NCI-H345 treated with DMSO at 0.1 percent for 48 hours (cell line): ENCODE results near the gene TMEM217.

ENCODE experiments used
- DNase-seq: peaks from one replicate; lab custom pipeline; 2025; ENCODE audit not compliant: unreplicated experiment; lab: John Stamatoyannopoulos, UW

The TMEM217 gene

DNA sequence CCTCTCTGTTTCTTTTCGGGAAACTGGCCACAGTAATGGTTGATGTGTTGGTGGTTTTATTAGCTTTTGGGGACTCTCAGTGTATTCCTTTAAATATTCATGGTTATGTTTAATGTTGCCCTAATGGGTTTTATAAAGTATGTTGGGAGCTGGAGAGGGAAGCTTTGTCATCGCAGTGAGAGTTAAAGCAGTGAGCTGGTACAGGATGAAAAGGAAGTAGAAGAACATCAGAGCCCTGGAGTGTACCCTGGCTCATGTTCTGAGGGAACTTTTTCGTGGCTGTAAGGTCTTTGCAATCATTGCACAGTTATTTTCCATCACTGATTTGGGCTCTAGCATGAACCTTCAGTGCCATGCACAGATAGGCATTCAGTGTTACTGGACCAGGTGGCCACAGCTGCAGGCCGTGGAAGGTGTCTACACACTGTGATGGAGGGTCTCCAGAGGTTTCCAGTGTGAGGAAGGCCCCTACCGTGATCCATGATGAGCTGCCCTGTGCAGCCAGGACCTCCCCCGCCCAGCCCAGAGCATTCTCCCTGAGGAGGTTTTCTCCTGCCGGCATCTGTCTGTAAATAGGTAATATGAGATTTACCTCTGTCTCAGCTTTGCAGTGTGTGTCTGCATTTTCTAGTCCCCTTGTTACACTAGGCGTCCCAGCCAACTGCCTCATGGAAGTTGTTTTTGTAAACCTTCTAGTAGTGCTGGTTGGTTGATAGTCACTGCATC lies 22.4 kb upstream of the TMEM217 start:
- DNase-seq, result no peak

GRCh38 chr6:37279366-37280134 lies 21.6 kb upstream of the TMEM217 start:
- DNase-seq, result no peak

- no peak for DNase-seq
Measured at GRCh38 chr6:37277001-37277409, 19.1 kb upstream of the TMEM217 start.

DNA sequence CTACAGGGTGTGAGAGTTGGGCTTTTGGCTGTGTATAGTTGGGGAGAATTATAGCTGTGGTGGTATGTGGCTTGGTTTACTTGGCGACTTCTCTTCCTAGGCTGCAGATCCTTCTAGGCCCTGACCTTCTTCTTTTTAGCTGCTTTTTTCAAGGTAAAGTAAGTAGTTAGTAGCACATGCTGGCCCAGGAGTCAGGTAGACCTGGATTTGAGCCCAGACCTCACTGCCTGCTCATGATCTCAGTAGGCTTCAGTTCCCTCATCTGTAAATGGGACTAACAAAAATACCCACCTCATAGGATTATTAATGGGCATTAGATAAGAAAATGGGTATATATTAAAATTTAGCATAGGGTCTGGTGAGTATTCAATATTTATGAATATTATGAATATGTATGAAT lies 17.4 kb upstream of the TMEM217 start:
- DNase-seq, result no peak

DNA sequence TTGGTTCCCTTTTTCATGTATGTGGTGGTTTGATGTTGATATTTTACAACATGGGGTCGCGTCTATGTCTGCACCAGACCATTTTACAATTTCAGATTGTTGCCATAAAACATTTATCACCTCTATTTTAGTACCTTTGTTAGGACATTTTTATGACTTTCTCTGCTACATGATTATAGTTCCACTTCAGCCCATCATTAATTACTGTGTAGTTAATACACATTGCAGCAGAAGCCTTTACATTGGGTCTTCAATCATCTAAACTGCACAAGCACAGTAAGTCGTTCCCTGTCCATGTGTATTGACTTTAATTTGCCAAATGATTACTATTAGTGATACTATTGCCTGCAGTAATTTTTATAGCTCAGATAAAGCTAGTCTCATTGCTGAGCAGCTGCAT lies 15.7 kb upstream of the TMEM217 start:
- no peak for DNase-seq

DNA sequence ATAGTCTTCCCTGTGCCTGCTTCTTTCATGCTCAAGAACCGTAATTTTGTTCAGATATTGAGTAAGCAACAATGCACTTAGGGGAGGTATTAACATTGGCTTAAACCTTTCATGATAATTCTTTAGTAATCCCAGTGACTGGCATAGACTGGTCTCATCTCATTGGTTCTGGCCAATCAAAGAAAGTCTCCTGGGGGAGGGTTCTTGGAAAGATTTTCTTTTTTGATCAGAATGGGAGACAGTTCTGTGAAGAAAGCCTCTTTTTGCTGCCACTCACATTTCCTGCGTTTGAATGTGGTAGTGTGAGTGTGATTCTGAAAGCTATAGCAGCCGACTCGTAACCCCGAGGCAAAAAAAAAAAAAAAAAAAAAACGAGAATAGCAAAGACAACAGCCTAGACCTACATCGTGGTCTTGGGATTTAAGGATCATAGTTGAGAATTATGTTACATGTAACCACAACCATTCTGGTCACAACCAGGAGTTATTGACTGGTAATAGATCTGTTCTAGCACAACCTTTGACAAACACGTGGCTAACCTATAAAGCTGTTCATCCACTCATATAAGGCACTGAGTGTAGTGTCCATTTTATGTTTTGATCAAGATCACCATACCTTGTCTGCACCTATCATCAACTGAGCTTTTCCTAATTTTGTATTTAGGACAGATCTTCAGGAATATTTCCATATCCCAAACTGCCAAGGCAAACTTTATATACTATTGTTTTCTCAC lies 15.1 kb upstream of the TMEM217 start:
- no peak for DNase-seq

- no peak for DNase-seq
Measured at GRCh38 chr6:37269105-37269504, 11.2 kb upstream of the TMEM217 start.

GRCh38 chr6:37265860-37266259 lies 7.9 kb upstream of the TMEM217 start:
- no peak for DNase-seq

DNA sequence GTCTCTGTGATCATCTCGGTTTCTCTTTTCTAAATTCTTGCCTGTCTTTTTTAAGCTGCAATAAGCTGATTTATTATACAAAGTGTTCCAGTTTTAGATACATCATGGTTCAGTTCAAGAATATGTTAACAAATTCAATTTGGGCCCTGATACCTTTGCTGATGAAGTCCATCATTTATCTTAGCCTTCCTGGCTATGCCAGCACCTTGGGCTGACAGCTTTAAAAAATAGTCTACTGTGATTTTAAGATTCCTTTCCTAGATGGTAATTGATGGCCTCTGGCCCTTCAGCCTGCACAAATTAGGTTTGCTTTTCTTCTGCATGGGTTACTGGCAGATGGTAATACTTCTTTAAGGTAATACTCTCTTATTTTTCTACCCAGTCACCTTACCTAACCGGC lies 7.1 kb upstream of the TMEM217 start:
- no peak for DNase-seq

DNA sequence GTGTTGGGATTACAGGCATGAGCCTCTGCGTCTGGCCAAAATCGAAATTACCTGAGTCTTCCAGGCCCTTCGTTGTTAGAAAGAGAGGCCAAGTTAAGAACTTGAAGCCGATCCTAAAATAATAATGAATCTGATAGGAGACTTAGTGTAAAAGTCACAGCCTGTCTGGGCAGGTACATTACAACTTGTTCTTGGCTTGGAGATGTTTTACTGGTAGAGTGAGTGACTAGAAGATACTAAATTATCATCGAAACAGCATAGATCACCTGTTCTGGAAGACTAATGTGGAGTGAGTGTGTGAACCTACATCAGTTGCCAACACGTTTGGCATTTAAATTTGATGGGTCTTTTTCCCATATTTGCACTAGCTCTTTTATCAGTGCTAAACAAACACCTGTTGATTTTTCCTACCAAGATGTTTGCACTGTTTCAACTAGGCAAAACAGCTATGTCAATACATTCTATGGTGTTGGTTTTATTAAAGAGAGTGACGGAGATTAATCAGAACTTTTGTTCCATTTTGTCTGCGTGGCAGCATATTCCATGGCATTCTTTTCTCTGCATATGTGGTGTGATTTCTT lies 4.6 kb upstream of the TMEM217 start:
- DNase-seq, result peak; percentile 22

- no peak for DNase-seq
Measured at GRCh38 chr6:37261198-37261597, 3.3 kb upstream of the TMEM217 start.

GRCh38 chr6:37260444-37260843 lies 2.5 kb upstream of the TMEM217 start:
- DNase-seq, result no peak

DNA sequence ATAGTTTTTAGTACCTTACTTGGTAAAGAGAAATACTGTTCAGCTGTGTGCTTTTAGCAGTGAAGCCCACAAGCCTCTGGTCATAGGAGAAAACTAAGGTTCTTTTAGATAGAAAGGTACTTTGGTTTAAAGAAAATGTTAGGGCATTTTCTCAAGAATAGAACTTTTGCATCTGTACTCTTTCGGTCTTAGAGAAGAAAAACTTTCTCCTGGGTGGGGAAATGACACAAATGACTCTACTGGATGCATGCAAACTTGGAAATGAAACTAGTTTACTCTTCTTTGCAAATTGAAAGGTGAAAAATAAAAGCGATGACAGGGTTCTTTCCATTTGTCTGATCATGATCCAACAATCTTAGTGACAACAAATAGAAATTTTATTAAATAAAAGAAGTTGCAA lies 2.1 kb upstream of the TMEM217 start:
- DNase-seq, result no peak

- no peak for DNase-seq
Measured at GRCh38 chr6:37259191-37259590, 1.2 kb upstream of the TMEM217 start.

GRCh38 chr6:37258405-37259105 lies 611 bp upstream of the TMEM217 start:
- DNase-seq, result no peak

DNA sequence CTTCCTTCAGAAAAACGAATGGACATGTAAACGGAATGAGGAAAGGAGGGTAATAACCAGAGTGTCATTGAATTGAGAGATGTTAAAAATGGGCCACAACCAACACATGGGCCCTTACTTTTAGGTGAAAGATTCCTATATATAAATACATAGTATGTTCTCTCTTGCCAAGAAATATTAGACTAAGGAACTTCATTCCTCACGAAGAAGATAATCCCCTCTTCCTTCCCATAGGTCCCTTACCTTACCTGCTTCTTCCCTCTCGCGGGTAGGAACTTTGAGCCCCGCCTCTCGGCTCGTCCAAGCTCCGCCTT lies 667 bp downstream of the TMEM217 start:
- no peak for DNase-seq

GRCh38 chr6:37256692-37257319 lies 1.1 kb downstream of the TMEM217 start:
- no peak for DNase-seq

- no peak for DNase-seq
Measured at GRCh38 chr6:37254881-37255280, 3.1 kb downstream of the TMEM217 start.

DNA sequence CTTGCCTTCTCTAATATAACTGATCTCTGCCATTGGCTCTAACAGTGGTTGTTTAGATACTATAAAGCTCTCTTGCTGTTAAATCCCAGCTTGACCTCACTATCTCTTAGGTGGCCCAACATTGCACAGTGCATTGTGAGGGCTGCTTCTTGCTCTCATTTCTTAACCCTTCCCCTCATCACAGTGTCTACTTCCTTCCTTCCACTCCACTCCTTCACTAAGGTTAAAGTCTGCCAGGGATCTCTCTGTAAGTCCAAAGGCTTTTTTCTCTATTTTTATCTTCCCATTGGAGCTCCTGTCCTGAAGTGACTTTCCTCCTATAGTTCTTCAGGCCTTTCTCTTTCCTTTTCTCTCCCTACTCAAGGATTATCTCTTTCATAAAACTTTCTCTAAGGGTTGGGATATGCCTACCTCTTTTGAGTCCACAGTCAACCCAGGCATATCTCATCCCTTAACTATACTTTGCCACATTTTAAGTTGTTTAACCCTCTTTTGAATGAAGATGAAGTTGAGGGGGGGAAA lies 4.4 kb downstream of the TMEM217 start:
- no peak for DNase-seq

DNA sequence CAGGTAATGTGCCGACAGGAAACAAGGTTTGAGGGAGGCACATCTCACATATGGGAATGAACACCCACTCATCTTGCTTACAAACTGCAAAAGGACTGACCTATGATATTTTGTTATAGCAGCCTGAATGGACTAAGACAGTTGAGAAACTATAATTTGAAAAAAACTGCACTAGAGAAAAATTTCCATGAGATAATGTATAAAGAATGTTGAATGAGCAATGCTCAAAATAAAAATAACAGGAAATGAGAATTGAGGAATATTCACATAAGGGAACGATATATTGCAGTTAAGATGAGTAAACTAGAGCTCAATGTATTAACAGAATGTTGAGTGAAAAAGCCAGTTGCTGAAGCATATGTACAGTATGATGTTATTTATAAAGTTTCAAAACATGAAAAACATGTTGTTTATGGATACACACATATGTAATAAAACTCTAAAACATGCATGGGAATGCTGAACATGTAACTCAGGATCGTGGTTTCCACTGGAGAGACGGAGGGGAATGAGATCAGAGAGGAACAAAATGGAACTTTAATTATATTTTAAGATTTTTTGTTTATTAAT lies 6.6 kb downstream of the TMEM217 start:
- no peak for DNase-seq
